Liver (tissue), 9 donors: ENCODE measurements around the gene SNRNP27. TPM values are rescaled to one million over a fixed set of nuclear protein-coding genes. Genes with fewer than 3 reads are reported as not detected.
A peak's percentile ranks its signal among the peaks of the same experiment; 100 is the strongest.

ENCODE experiments used
- DNase-seq: peaks from one replicate; pipeline ENCODE4 v3.0.0-alpha.2; 2017; ENCODE audit warnings: low spot score
- H3K27ac ChIP-seq, 2 donors: one replicate each; pipeline ENCODE4 v1.7.0; 2013; ENCODE audit warnings: inconsistent platforms in 2 of 2, low read length in 2 of 2, control low read depth in 1 of 2, low read depth in 1 of 2, mild to moderate bottlenecking in 1 of 2
- H3K27me3 ChIP-seq, 4 donors: one replicate each; pipeline versions ENCODE4 v1.6.1 to v1.7.0; 2013; ENCODE audit warnings: low read length in 3 of 4, inconsistent platforms in 1 of 4, mild to moderate bottlenecking in 1 of 4, moderate library complexity in 1 of 4; ENCODE audit not compliant: control insufficient read depth in 4 of 4, insufficient read depth in 4 of 4
- H3K36me3 ChIP-seq, 4 donors: one replicate each; pipeline versions ENCODE4 v1.6.1 to v1.7.0; 2013; ENCODE audit warnings: low read length in 3 of 4, mild to moderate bottlenecking in 3 of 4, low read depth in 1 of 4, moderate library complexity in 1 of 4; ENCODE audit not compliant: control insufficient read depth in 4 of 4, insufficient read depth in 3 of 4
- H3K4me1 ChIP-seq, 4 donors: one replicate each; pipeline versions ENCODE4 v1.6.1 to v1.7.0; 2013; ENCODE audit warnings: low read length in 3 of 4, mild to moderate bottlenecking in 3 of 4, moderate library complexity in 1 of 4; ENCODE audit not compliant: control insufficient read depth in 4 of 4, insufficient read depth in 4 of 4
- H3K4me3 ChIP-seq, 3 donors: one replicate each; pipeline versions ENCODE4 v1.6.1 to v1.7.0; 2013; ENCODE audit warnings: low read length in 3 of 3, control low read depth in 1 of 3, low read depth in 1 of 3, mild to moderate bottlenecking in 1 of 3
- H3K9ac ChIP-seq, 2 donors: one replicate each; pipeline ENCODE4 v1.7.0; 2013; ENCODE audit warnings: low read length in 2 of 2, mild to moderate bottlenecking in 2 of 2, moderate library complexity in 2 of 2, control low read depth in 1 of 2, low read depth in 1 of 2
- H3K9me3 ChIP-seq, 4 donors: one replicate each; pipeline versions ENCODE4 v1.6.1 to v1.7.0; 2013; ENCODE audit warnings: low read length in 3 of 4; ENCODE audit not compliant: control insufficient read depth in 4 of 4
- EGR1 ChIP-seq, 2 donors: IDR thresholded peaks; 2 replicates each; pipeline ENCODE4 v1.6.1; 2016 to 2018; ENCODE audit warnings: antibody characterized with exemption in 2 of 2, low read depth in 2 of 2
- FOXA1 ChIP-seq: IDR thresholded peaks from 2 replicates; pipeline ENCODE4 v1.6.1; 2016; ENCODE audit warnings: antibody characterized with exemption
- FOXA2 ChIP-seq: IDR thresholded peaks from 2 replicates; pipeline ENCODE4 v1.6.1; 2016; ENCODE audit warnings: antibody characterized with exemption
- GABPA ChIP-seq, 2 donors: IDR thresholded peaks in 1 of 2; conservative IDR thresholded peaks in 1 of 2; 2 replicates each; pipeline ENCODE4 v1.6.1; 2016; ENCODE audit warnings: antibody characterized with exemption in 2 of 2, mild to moderate bottlenecking in 1 of 2, moderate library complexity in 1 of 2
- HNF4A ChIP-seq, 2 donors: conservative IDR thresholded peaks; 2 replicates each; pipeline ENCODE4 v1.6.1; 2016; ENCODE audit warnings: antibody characterized with exemption in 2 of 2, mild to moderate bottlenecking in 2 of 2
- HNF4G ChIP-seq: IDR thresholded peaks from 2 replicates; pipeline ENCODE4 v1.6.1; 2016; ENCODE audit warnings: antibody characterized with exemption
- JUND ChIP-seq, 2 donors: IDR thresholded peaks; 2 replicates each; pipeline ENCODE4 v1.6.1; 2016; ENCODE audit warnings: antibody characterized with exemption in 2 of 2
- NR2F2 ChIP-seq: IDR thresholded peaks from 2 replicates; pipeline ENCODE4 v1.6.1; 2016; ENCODE audit warnings: antibody characterized with exemption
- RAD21 ChIP-seq, 2 donors: IDR thresholded peaks; 2 replicates each; pipeline ENCODE4 v1.6.1; 2016; ENCODE audit warnings: antibody characterized with exemption in 2 of 2, mild to moderate bottlenecking in 2 of 2
- RXRA ChIP-seq, 2 donors: IDR thresholded peaks; 2 replicates each; pipeline ENCODE4 v1.6.1; 2017 to 2018; ENCODE audit warnings: antibody characterized with exemption in 2 of 2, mild to moderate bottlenecking in 1 of 2
- SP1 ChIP-seq: IDR thresholded peaks from 2 replicates; pipeline ENCODE4 v1.6.1; 2018; ENCODE audit warnings: antibody characterized with exemption, mild to moderate bottlenecking
- TAF1 ChIP-seq: conservative IDR thresholded peaks from 2 replicates; pipeline ENCODE4 v1.6.1; 2016; ENCODE audit warnings: antibody characterized with exemption, mild to moderate bottlenecking
- YY1 ChIP-seq: IDR thresholded peaks from 2 replicates; pipeline ENCODE4 v1.6.1; 2016; ENCODE audit warnings: antibody characterized with exemption, mild to moderate bottlenecking
- WGBS: extraction: QIAGEN DNeasy Blood & Tissue Kit; methylation state at CpG from one replicate; pipeline ENCODE4 v1.1.7; 2013; 5-methylcytosine and 5-hydroxymethylcytosine counted together
- polyA plus RNA-seq, 2 donors: library from polyadenylated mRNA; stranded (reverse) in 1 of 2; unstranded in 1 of 2; fragments of 200-250 nt in 1 of 2; fragments of >200 nt in 1 of 2; fragmentation: Nextera tagmentation in 1 of 2; extraction: Ambion mirVana in 1 of 2; gene quantifications; one replicate each; pipeline versions ENCODE4 v1.2.1 to v1.2.3, GENCODE V29; 2013 to 2015
- total RNA-seq, 2 donors: library from RNA; depleted of rRNA; stranded (reverse); fragments of >200 nt; gene quantifications; one replicate each; pipeline ENCODE4 v1.2.3, GENCODE V29; 2014
- TF ChIP-seq, protein P1 (sequence below): IDR thresholded peaks from 2 replicates; pipeline ENCODE4 v1.6.1; 2016; ENCODE audit warnings: antibody characterized with exemption
- TF ChIP-seq, protein P2 (sequence below): fragments of 150-350 bp; IDR thresholded peaks from 2 replicates; pipeline ENCODE4 v1.5.1; 2017; ENCODE audit warnings: improper control_type of control experiment, low read depth, low read length; ENCODE audit not compliant: missing input control
- TF ChIP-seq, protein P3 (sequence below): IDR thresholded peaks from 2 replicates; pipeline ENCODE4 v1.6.1; 2016; ENCODE audit warnings: antibody characterized with exemption, mild to moderate bottlenecking
- TF ChIP-seq, protein P4 (sequence below): IDR thresholded peaks from 2 replicates; pipeline ENCODE4 v1.6.1; 2016; ENCODE audit warnings: antibody characterized with exemption
- TF ChIP-seq, protein P5 (sequence below): IDR thresholded peaks from 2 replicates; pipeline ENCODE4 v1.6.1; 2016; ENCODE audit warnings: antibody characterized with exemption
- donor health status: healthy.
- donor health status: healthy.
- donor health status: healthy.
- donor health status: healthy.
- donor health status: healthy.

SNRNP27 gene
- total and polyA plus RNA-seq, 4 donors: 16.8 to 28.7 (median 20.0) TPM

DNA sequence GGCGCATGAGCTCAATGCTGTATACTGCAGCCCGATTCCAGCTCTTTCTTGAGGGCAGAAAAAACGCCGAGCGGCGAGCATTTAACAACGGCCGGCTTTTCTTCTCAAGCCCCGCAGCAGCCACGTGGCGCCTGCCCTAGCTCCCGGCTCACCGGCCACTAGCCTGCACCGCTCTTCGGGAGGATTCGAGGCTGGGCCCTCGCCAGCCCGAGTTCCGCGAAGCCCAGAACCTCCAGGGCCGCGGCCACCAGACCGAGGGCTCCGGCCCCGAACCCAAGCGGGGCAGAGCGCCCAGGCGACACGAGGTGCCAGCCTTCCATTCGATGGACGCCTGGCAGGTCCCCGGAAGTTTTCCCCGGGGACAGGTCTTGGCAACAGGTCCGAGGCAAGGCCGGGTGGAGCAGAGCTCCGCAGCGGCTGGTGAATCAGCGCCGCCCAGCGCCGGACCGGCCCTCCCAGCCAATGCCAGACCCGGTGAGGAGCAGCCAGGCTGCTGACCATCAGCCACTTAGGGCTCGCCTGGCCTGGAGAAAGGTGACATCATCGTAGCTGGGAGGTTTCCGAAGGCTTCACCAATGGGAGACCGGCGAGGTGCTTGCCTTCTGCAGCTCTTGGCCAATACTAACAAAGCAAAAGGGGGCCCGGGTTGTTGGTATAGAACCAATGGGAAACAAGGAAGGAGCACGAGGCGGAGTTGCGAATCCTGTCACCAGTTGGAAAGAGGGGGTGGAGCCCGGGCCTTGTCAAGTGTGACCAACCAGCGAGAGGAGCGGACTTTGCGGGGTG lies 20.6 kb downstream of the SNRNP27 start:
- H3K27me3 ChIP-seq: no peaks in the 10 kb centered on the region
- H3K9me3 ChIP-seq: no peaks in the 10 kb centered on the region
- peaks cover 0 to 8% (median 4%) of the 10 kb centered on the region in 4 donors for H3K4me1 ChIP-seq
- peak overlapping the region; percentile 99 to 100 for H3K27ac ChIP-seq
- H3K4me3 ChIP-seq: peak overlapping the region; percentile 61 to 64 (median 62)
- peaks cover 0 to 11% (median 5%) of the 10 kb centered on the region in 4 donors for H3K36me3 ChIP-seq
- WGBS: under 1% methylated on average over 56 of the region's 56 CpGs
- TF ChIP-seq HNF4A (conservative IDR thresholded peaks at IDR 0.05) (no peak), RXRA (IDR thresholded peaks at IDR 0.05) (peak; percentile 37 to 51), SP1 (peak; percentile 100), TAF1 (no peak), NR2F2 (peak; percentile 54), EGR1 (IDR thresholded peaks at IDR 0.05; ENCODE audit: low read depth in 2 of 2) (peak; percentile 56 to 80), GABPA (IDR thresholded peaks at IDR 0.05 in 1 of 2, conservative IDR thresholded peaks at IDR 0.05 in 1 of 2) (peak in 1 of 2 donors; percentile 62), YY1 (peak; percentile 92), FOXA2 (no peak), RAD21 (IDR thresholded peaks at IDR 0.05) (peak; percentile 57 to 65), FOXA1 (no peak), JUND (IDR thresholded peaks at IDR 0.05) (peak; percentile 98), HNF4G (peak; percentile 31)
- TF ChIP-seq, protein P1, sequence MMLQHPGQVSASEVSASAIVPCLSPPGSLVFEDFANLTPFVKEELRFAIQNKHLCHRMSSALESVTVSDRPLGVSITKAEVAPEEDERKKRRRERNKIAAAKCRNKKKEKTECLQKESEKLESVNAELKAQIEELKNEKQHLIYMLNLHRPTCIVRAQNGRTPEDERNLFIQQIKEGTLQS: peak; percentile 93
- TF ChIP-seq, protein P2, sequence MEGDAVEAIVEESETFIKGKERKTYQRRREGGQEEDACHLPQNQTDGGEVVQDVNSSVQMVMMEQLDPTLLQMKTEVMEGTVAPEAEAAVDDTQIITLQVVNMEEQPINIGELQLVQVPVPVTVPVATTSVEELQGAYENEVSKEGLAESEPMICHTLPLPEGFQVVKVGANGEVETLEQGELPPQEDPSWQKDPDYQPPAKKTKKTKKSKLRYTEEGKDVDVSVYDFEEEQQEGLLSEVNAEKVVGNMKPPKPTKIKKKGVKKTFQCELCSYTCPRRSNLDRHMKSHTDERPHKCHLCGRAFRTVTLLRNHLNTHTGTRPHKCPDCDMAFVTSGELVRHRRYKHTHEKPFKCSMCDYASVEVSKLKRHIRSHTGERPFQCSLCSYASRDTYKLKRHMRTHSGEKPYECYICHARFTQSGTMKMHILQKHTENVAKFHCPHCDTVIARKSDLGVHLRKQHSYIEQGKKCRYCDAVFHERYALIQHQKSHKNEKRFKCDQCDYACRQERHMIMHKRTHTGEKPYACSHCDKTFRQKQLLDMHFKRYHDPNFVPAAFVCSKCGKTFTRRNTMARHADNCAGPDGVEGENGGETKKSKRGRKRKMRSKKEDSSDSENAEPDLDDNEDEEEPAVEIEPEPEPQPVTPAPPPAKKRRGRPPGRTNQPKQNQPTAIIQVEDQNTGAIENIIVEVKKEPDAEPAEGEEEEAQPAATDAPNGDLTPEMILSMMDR: no peak
- TF ChIP-seq, protein P3, sequence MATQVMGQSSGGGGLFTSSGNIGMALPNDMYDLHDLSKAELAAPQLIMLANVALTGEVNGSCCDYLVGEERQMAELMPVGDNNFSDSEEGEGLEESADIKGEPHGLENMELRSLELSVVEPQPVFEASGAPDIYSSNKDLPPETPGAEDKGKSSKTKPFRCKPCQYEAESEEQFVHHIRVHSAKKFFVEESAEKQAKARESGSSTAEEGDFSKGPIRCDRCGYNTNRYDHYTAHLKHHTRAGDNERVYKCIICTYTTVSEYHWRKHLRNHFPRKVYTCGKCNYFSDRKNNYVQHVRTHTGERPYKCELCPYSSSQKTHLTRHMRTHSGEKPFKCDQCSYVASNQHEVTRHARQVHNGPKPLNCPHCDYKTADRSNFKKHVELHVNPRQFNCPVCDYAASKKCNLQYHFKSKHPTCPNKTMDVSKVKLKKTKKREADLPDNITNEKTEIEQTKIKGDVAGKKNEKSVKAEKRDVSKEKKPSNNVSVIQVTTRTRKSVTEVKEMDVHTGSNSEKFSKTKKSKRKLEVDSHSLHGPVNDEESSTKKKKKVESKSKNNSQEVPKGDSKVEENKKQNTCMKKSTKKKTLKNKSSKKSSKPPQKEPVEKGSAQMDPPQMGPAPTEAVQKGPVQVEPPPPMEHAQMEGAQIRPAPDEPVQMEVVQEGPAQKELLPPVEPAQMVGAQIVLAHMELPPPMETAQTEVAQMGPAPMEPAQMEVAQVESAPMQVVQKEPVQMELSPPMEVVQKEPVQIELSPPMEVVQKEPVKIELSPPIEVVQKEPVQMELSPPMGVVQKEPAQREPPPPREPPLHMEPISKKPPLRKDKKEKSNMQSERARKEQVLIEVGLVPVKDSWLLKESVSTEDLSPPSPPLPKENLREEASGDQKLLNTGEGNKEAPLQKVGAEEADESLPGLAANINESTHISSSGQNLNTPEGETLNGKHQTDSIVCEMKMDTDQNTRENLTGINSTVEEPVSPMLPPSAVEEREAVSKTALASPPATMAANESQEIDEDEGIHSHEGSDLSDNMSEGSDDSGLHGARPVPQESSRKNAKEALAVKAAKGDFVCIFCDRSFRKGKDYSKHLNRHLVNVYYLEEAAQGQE: peak; percentile 91
- TF ChIP-seq, protein P4, sequence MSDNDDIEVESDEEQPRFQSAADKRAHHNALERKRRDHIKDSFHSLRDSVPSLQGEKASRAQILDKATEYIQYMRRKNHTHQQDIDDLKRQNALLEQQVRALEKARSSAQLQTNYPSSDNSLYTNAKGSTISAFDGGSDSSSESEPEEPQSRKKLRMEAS: peak; percentile 90
- TF ChIP-seq, protein P5, sequence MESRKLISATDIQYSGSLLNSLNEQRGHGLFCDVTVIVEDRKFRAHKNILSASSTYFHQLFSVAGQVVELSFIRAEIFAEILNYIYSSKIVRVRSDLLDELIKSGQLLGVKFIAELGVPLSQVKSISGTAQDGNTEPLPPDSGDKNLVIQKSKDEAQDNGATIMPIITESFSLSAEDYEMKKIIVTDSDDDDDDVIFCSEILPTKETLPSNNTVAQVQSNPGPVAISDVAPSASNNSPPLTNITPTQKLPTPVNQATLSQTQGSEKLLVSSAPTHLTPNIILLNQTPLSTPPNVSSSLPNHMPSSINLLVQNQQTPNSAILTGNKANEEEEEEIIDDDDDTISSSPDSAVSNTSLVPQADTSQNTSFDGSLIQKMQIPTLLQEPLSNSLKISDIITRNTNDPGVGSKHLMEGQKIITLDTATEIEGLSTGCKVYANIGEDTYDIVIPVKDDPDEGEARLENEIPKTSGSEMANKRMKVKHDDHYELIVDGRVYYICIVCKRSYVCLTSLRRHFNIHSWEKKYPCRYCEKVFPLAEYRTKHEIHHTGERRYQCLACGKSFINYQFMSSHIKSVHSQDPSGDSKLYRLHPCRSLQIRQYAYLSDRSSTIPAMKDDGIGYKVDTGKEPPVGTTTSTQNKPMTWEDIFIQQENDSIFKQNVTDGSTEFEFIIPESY: peak; percentile 25
- H3K9ac ChIP-seq: peak overlapping the region; percentile 80 to 95
- DNase-seq: peak; percentile 99
